ENCODE measurements around the gene CRIP3. TPM values are rescaled to one million over a fixed set of nuclear protein-coding genes. Genes with fewer than 3 reads are reported as not detected.

Gene CRIP3
- total and polyA plus RNA-seq, 2 of the 13 experiments (the other 11 are each of a cell fraction or from before 2014, with no cell fraction given), result 6.3 to 9.3 TPM

DNA sequence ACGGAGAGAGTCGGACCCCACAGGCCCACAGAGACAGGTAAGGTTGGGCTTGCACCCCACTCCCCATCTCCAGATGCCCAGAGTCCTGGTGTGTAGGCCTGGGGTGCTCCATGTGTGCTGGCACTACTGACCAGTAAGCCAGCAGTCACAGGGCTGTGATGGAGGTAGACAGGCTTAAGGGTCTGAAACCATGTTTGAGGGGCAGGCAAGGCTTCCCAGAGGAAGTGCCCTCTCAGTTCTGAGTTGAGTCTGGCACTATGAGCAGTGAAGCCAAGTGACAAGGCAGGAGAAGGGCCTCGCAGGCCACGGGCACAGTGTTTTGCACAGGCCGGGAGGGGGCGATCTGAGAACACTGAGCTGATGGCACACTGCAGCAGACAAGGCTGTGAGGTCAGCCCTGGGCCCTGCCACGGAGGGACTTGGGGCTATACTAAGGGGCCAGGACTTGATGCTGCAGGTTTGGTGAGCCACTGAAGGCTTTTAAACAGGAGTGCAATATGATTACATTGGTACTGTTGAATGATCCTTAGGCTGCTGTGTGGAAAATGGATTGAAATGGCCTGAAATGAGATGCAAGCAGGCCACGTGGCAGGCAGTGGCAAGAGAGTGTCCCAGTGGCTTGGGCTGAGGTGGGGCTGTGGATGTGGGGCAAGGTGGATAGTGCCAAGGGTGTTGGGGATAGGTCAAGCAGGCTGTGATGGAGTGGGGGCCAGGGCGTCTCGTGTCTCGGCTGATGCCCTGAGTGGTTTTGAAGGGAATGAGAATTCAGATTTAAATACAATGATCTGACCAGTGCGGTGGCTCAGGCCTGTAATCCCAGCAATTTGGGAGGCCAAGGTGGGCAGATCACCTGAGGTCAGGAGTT is 45.1 kb downstream of the CRIP3 start (continued):
- TF ChIP-seq HMGXB3 (CRISPR knock-in tag; IDR thresholded peaks at IDR 0.05; ENCODE audit: borderline replicate concordance) (peak; percentile 58; the same call in 1 of the 2 replicates), HOXA9 (CRISPR knock-in tag; IDR thresholded peaks at IDR 0.05; ENCODE audit: borderline replicate concordance) (no peak), ZNF180 (CRISPR knock-in tag; IDR thresholded peaks at IDR 0.05; ENCODE audit: borderline replicate concordance, low read depth) (no peak), FOXK1 (CRISPR knock-in tag; IDR thresholded peaks at IDR 0.05; ENCODE audit: borderline replicate concordance, low read depth) (peak; percentile 55; the same call in 1 of the 2 replicates), RBFOX2 (IDR thresholded peaks at IDR 0.05; ENCODE audit: low read depth, low read length) (no peak), ZNF333 (CRISPR knock-in tag; IDR thresholded peaks at IDR 0.05; ENCODE audit: borderline replicate concordance) (no peak; the same call in 1 of the 2 replicates), ZNF354B (CRISPR knock-in tag; IDR thresholded peaks at IDR 0.05) (no peak), USF2 (IDR thresholded peaks at IDR 0.05; ENCODE audit: low read depth, low read length) (no peak), USF2 (CRISPR knock-in tag; IDR thresholded peaks at IDR 0.05; ENCODE audit: borderline replicate concordance) (no peak), GPN1 (CRISPR knock-in tag; IDR thresholded peaks at IDR 0.05; ENCODE audit: borderline replicate concordance) (no peak), CHD4 (IDR thresholded peaks at IDR 0.05; ENCODE audit: borderline replicate concordance, low read length) (no peak)
- TF ChIP-seq, protein P1, sequence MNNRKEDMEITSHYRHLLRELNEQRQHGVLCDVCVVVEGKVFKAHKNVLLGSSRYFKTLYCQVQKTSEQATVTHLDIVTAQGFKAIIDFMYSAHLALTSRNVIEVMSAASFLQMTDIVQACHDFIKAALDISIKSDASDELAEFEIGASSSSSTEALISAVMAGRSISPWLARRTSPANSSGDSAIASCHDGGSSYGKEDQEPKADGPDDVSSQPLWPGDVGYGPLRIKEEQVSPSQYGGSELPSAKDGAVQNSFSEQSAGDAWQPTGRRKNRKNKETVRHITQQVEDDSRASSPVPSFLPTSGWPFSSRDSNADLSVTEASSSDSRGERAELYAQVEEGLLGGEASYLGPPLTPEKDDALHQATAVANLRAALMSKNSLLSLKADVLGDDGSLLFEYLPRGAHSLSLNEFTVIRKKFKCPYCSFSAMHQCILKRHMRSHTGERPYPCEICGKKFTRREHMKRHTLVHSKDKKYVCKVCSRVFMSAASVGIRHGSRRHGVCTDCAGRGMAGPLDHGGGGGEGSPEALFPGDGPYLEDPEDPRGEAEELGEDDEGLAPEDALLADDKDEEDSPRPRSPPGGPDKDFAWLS (CRISPR knock-in tag; IDR thresholded peaks at IDR 0.05; ENCODE audit: borderline replicate concordance), result no peak
